Activated T-cell treated with anti-CD3 and anti-CD28 coated beads for 24 hours (primary cell): ENCODE data around the gene ZNF439.
"Not testable (repeated sequence)": the region's sequence is repeated elsewhere in the genome, so short reads cannot be mapped to it uniquely, and the experiment has no call there.

Source experiments
- DNase-seq: peaks from one replicate; pipeline ENCODE4 v3.0.0-alpha.2; 2020; ENCODE audit warnings: low read depth

ZNF439 gene

GRCh38 chr19:11848594-11849469 lies at the start of gene ZNF439:
Gene ZNF439, plus strand, starts transcription at chr19:11848726. Its CDS starts 142 bp downstream, at chr19:11848868.
- peak; percentile 84 for DNase-seq

GRCh38 chr19:11806354-11807098 lies 42.0 kb upstream of the ZNF439 start:
- DNase-seq = no peak

- DNase-seq = no peak
Observed at GRCh38 chr19:11807099-11807380, 41.5 kb upstream of the ZNF439 start.

- DNase-seq = no peak
Observed at GRCh38 chr19:11813703-11814028, 34.9 kb upstream of the ZNF439 start.

- peak; percentile 85 for DNase-seq
Observed at GRCh38 chr19:11814029-11814699, 34.4 kb upstream of the ZNF439 start, which contains the start of gene ZNF440. Gene ZNF440, plus strand, starts transcription at chr19:11814273. Its CDS starts 175 bp downstream, at chr19:11814448.

GRCh38 chr19:11814700-11815035 lies 33.9 kb upstream of the ZNF439 start:
- no peak for DNase-seq

- no peak for DNase-seq
Observed at GRCh38 chr19:11821474-11822109, 26.9 kb upstream of the ZNF439 start.

- not testable (repeated sequence) for DNase-seq
Observed at GRCh38 chr19:11828957-11829876, 19.3 kb upstream of the ZNF439 start.

- no peak for DNase-seq
Observed at GRCh38 chr19:11832253-11832912, 16.1 kb upstream of the ZNF439 start.

- no peak for DNase-seq
Observed at GRCh38 chr19:11833541-11833940, 15.0 kb upstream of the ZNF439 start.

GRCh38 chr19:11835626-11836066 lies 12.9 kb upstream of the ZNF439 start:
- not testable (repeated sequence) for DNase-seq

GRCh38 chr19:11843722-11844121 lies 4.8 kb upstream of the ZNF439 start:
- DNase-seq = no peak

- DNase-seq = not testable (repeated sequence)
Observed at GRCh38 chr19:11847615-11848014, 911 bp upstream of the ZNF439 start.

- DNase-seq = no peak
Observed at GRCh38 chr19:11848200-11848593, 329 bp upstream of the ZNF439 start.

- DNase-seq = not testable (repeated sequence)
Observed at GRCh38 chr19:11850289-11850688, 1.8 kb downstream of the ZNF439 start.

- no peak for DNase-seq
Observed at GRCh38 chr19:11853358-11853757, 4.8 kb downstream of the ZNF439 start.

- no peak for DNase-seq
Observed at GRCh38 chr19:11856596-11857250, 8.2 kb downstream of the ZNF439 start.

GRCh38 chr19:11860721-11861120 lies 12.2 kb downstream of the ZNF439 start:
- no peak for DNase-seq

GRCh38 chr19:11861301-11861700 lies 12.8 kb downstream of the ZNF439 start:
- no peak for DNase-seq

- DNase-seq = not testable (repeated sequence)
Observed at GRCh38 chr19:11867766-11868165, 19.2 kb downstream of the ZNF439 start.
